ENCODE data around the gene KIF1B. TPM values are rescaled to one million over a fixed set of nuclear protein-coding genes. Genes with fewer than 3 reads are reported as not detected.

KIF1B gene
- total RNA-seq, 6 experiments from 2014 or later, result 21.7 to 29.4 (median 23.2) TPM

DNA sequence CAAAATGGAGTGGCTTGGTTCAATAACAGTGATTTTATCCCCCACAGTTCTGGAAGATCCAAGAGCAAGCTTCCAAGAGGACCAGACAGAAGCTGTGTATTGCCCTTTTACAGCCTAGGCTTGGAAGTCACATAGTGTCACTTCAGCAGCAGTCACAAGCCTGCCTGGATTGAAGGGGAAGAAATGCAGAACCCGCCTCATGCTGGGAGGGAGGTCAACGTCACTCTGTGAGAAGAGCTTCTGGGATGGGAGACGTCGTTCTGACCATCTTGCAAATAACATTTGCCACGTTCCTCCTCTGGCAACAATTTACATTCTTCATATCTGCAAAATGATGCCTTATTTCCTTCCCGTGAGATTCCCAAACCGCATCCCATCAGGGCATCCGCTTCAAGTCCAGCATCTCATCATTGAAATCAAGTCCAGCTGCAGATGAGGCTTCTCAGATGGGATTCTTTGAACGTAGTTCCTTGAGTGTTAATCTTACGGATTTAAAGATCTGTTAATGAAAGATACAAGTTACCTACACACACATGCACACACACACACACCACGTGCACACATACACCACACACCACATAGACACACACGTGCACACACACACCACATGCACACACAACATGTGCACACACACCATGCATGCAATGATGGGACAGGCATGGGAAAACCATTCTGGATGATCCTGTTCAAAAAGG, 23.9 kb upstream of the KIF1B start:
- TF ChIP-seq, protein P1, sequence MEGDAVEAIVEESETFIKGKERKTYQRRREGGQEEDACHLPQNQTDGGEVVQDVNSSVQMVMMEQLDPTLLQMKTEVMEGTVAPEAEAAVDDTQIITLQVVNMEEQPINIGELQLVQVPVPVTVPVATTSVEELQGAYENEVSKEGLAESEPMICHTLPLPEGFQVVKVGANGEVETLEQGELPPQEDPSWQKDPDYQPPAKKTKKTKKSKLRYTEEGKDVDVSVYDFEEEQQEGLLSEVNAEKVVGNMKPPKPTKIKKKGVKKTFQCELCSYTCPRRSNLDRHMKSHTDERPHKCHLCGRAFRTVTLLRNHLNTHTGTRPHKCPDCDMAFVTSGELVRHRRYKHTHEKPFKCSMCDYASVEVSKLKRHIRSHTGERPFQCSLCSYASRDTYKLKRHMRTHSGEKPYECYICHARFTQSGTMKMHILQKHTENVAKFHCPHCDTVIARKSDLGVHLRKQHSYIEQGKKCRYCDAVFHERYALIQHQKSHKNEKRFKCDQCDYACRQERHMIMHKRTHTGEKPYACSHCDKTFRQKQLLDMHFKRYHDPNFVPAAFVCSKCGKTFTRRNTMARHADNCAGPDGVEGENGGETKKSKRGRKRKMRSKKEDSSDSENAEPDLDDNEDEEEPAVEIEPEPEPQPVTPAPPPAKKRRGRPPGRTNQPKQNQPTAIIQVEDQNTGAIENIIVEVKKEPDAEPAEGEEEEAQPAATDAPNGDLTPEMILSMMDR (IDR thresholded peaks at IDR 0.05), result no peak
- TF ChIP-seq POLR2A (IDR thresholded peaks at IDR 0.05), result no peak
- Histone ChIP-seq H3K27me3 (no peaks in the 10 kb centered on the region), H3K4me3 (no peak overlapping the region), H3K27ac (no peak overlapping the region), H3K36me3 (peaks cover 0 to 1% (median 0%) of the 10 kb centered on the region in 4 donors), H3K4me1 (no peaks in the 10 kb centered on the region), H3K9me3 (no peaks in the 10 kb centered on the region)
- intact Hi-C loops (cut with DNase I), result no loop called here
- ATAC-seq, result peak in 1 of 4 donors; percentile 12
- 79% methylated on average over 10 of the region's 12 CpGs for WGBS (ENCODE audit: insufficient coverage, low coverage, low lambda C conversion rate, missing lambda C conversion rate)
- no peak for DNase-seq

DNA sequence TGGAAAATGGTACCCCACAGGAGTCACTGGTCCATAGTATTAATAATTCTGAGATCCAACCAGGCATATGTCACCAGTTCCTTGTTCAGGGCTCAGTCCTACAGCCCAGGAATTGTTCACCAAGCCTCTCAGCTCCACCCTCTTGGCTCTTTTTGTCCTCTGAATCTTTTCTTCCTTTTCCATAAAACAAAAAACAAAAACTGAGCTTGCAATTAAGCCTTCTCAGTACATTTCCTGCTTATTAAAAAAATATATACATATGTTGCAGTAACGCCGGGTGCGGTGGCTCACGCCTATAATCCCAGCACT, 23.4 kb upstream of the KIF1B start:
- intact Hi-C loops (cut with DNase I), result no loop called here
- H3K36me3 ChIP-seq, result no peaks in the 10 kb centered on the region
- H3K4me1 ChIP-seq, result no peaks in the 10 kb centered on the region
- H3K4me3 ChIP-seq, result no peak overlapping the region
- 90% methylated on average over 3 of the region's 4 CpGs for WGBS (ENCODE audit: insufficient coverage, low coverage, low lambda C conversion rate, missing lambda C conversion rate)
- no peak overlapping the region for H3K27ac ChIP-seq
- DNase-seq, result no peak
- H3K27me3 ChIP-seq, result no peaks in the 10 kb centered on the region
- peak in 1 of 4 donors; percentile 17 for ATAC-seq
- TF ChIP-seq POLR2A (IDR thresholded peaks at IDR 0.05), result no peak
- TF ChIP-seq, protein P1 (IDR thresholded peaks at IDR 0.05), result no peak
- no peaks in the 10 kb centered on the region for H3K9me3 ChIP-seq

DNA sequence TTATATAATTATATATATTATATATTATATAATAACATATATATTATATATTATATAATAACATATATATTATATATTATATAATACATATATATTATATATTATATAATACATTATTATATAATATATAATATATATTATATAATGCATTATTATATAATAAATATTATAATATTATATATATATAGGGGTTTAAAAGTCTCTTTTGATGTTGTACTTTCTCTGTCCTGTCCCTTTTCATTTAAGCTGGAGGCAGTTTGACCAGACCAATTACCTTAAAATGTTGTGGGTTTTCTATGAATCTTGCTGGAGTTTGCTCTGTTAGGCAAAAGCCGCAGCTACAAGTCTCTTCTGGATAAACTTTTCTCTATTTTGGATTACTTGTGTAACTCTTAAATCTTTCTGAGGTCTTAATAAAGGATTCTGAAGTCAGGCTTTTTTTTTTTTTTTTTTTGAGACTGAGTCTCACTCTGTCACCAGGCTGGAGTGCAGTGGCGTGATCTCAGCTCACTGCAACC, 22.2 kb upstream of the KIF1B start:
- Histone ChIP-seq H3K9me3 (no peaks in the 10 kb centered on the region), H3K36me3 (no peaks in the 10 kb centered on the region), H3K4me1 (no peaks in the 10 kb centered on the region), H3K27me3 (no peaks in the 10 kb centered on the region), H3K4me3 (no peak overlapping the region), H3K27ac (no peak overlapping the region)
- ATAC-seq (no peak), DNase-seq (no peak)
- no peak for TF ChIP-seq POLR2A (IDR thresholded peaks at IDR 0.05)
- TF ChIP-seq, protein P1 (IDR thresholded peaks at IDR 0.05), result no peak
- 94% methylated on average over 2 of the region's 2 CpGs for WGBS (ENCODE audit: insufficient coverage, low coverage, low lambda C conversion rate, missing lambda C conversion rate)
- intact Hi-C loops (cut with DNase I), result no loop called here

DNA sequence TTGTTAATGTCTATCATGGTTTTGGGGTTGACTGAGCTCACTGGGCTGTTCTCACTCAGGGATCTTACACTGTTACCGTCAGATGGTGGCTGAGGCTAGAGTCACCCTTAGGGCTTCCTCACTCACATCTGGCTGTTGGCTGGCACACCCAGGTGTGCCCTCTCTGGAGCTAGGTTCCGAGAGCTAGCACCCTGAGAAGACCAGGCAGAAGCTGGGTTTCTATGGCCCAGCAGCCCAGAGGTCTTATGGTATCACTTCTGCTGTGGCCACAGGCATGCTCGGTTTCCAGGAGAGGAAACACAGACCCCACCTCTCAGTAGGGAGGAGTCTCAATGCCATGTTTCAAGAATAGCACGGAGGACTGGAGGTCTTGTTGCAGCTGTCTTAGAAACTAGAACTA, 20.7 kb upstream of the KIF1B start:
- H3K4me3 ChIP-seq, result no peak overlapping the region
- peak in 2 of 4 donors; percentile 28 to 36 for ATAC-seq
- H3K27me3 ChIP-seq, result no peaks in the 10 kb centered on the region
- no peaks in the 10 kb centered on the region for H3K4me1 ChIP-seq
- no peaks in the 10 kb centered on the region for H3K36me3 ChIP-seq
- H3K27ac ChIP-seq, result no peak overlapping the region
- WGBS (ENCODE audit: insufficient coverage, low coverage, low lambda C conversion rate, missing lambda C conversion rate), result 61% methylated on average over 2 of the region's 4 CpGs
- no peaks in the 10 kb centered on the region for H3K9me3 ChIP-seq
- intact Hi-C loops (cut with DNase I), result no loop called here
- DNase-seq, result no peak
- no peak for TF ChIP-seq POLR2A (IDR thresholded peaks at IDR 0.05)

DNA sequence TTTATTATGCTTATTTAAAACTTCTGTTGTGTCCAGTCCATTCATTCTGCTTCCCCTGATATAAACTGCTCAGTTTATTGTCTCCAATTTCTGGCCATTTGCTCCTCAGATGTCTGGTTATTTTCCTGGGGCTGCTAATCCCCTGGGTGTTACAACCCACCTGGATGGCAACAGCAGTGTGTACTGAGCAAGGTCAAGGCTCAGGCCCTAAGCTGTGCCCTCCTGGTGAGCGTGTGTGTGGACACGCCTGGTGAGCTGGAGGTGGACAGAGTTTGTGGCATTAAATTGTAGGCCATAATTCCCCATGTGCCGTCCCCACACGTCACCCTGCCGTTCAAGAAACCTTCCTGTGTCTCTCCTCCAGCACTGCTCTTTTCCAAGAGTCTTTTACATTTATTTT, 18.1 kb upstream of the KIF1B start:
- WGBS (ENCODE audit: insufficient coverage, low coverage, low lambda C conversion rate, missing lambda C conversion rate), result 73% methylated on average over 5 of the region's 5 CpGs
- Histone ChIP-seq H3K27me3 (no peaks in the 10 kb centered on the region), H3K4me3 (no peak overlapping the region), H3K27ac (no peak overlapping the region), H3K36me3 (no peaks in the 10 kb centered on the region), H3K9me3 (no peaks in the 10 kb centered on the region), H3K4me1 (no peaks in the 10 kb centered on the region)
- TF ChIP-seq POLR2A (IDR thresholded peaks at IDR 0.05), result no peak
- TF ChIP-seq, protein P1 (IDR thresholded peaks at IDR 0.05), result no peak
- intact Hi-C loops (cut with DNase I), result no loop called here
- ATAC-seq (no peak), DNase-seq (no peak)

Data from right lobe of liver (tissue), 6 donors.